ENCODE results near the gene TINCR.

- no peak for TF ChIP-seq CTCF (conservative IDR thresholded peaks at IDR 0.05; ENCODE audit: low read depth, low read length)
- TF ChIP-seq EZH2 (IDR thresholded peaks at IDR 0.05; ENCODE audit: borderline replicate concordance, low read depth, low read length, poor library complexity, severe bottlenecking): no peak
Measured at GRCh38 chr19:5600797-5601196, 33.0 kb upstream of the TINCR start.
